HepG2 (cell line): ENCODE measurements around the gene CDH13. TPM values are rescaled to one million over a fixed set of nuclear protein-coding genes. Genes with fewer than 3 reads are reported as not detected.

Source experiments
- ATAC-seq: fragments of 200-7000 bp; cut with Tn5 transposase; 3 replicates; pipeline ENCODE4 v1.9.1; 2020; ENCODE audit warnings: mild to moderate bottlenecking, moderate library complexity
- BruUV-seq: library from RNA; stranded (reverse); fragments of 400-500 nt; replicated peaks from 2 replicates; lab custom pipeline; 2021; lab: Mats Ljungman, UMichigan
- CTCF ChIA-PET: fragments of 300-600 bp; formaldehyde crosslinking; extraction: SDS; loops from one replicate; lab custom pipeline; 2021; ENCODE audit warnings: low total read pairs, inconsistent platforms, low intra/inter-chr PET ratio; lab: Yijun Ruan, JAX
- POLR2A ChIA-PET: fragments of 350-600 bp; sonication (Branson Sonifier 250); formaldehyde crosslinking; loops from one replicate; lab custom pipeline; 2020; ENCODE audit warnings: antibody characterized with exemption, inconsistent platforms; lab: Yijun Ruan, JAX
- DNase-seq: peaks from one replicate; pipeline ENCODE4 v3.0.0-alpha.2; 2015; ENCODE audit warnings: low spot score
- FAIRE-seq: peaks from 3 replicates; lab custom pipeline; 2011; peaks lifted over from hg19 to GRCh38; lab: Jason Lieb, UNC
- H2AFZ ChIP-seq: one replicate; pipeline ENCODE4 v1.6.1; 2011; ENCODE audit warnings: low read length, inconsistent platforms
- H3K27ac ChIP-seq: fragments of 300-600 bp; 3 replicates; pipeline ENCODE4 v1.8.0; 2011; ENCODE audit warnings: mixed run types, mild to moderate bottlenecking, mixed read lengths, low read length, inconsistent platforms; ENCODE audit not compliant: insufficient read depth; ENCODE audit errors: extremely low read length
- H3K27me3 ChIP-seq, 2 experiments: fragments of 200-600 bp in 1 of 2; 2 replicates in 1 of 2; 3 replicates in 1 of 2; pipeline versions ENCODE4 v1.6.0 to v1.8.0; 2011; ENCODE audit warnings: low read length in 2 of 2, mild to moderate bottlenecking in 2 of 2, moderate library complexity in 2 of 2, inconsistent platforms in 1 of 2; ENCODE audit not compliant: insufficient read depth in 2 of 2, control insufficient read depth in 1 of 2
- H3K36me3 ChIP-seq, 2 experiments: fragments of 200-600 bp in 1 of 2; replicated peaks in 1 of 2; 2 replicates in 1 of 2; 3 replicates in 1 of 2; pipeline versions ENCODE4 v1.5.1 to v1.8.0; 2011; ENCODE audit warnings: low read length in 2 of 2, inconsistent platforms in 1 of 2; ENCODE audit not compliant: insufficient read depth in 2 of 2, control insufficient read depth in 1 of 2
- H3K4me1 ChIP-seq: 2 replicates; pipeline ENCODE4 v1.5.1; 2012; ENCODE audit warnings: low read length, inconsistent platforms; ENCODE audit not compliant: insufficient read depth
- H3K4me2 ChIP-seq: 2 replicates; pipeline ENCODE4 v1.6.0; 2011; ENCODE audit warnings: low read depth, low read length, inconsistent platforms
- H3K4me3 ChIP-seq, 3 experiments: fragments of 200-600 bp in 1 of 3; sonication (generic), shearing (Covaris generic) in 1 of 3; replicated peaks in 1 of 3; 2 replicates each; pipeline ENCODE4 v1.5.1; 2011 to 2016; ENCODE audit warnings: low read length in 3 of 3, inconsistent platforms in 2 of 3, low read depth in 2 of 3, mild to moderate bottlenecking in 2 of 3, control low read depth in 1 of 3, mixed read lengths in 1 of 3; ENCODE audit not compliant: insufficient read depth in 1 of 3
- H3K79me2 ChIP-seq: one replicate; pipeline ENCODE4 v1.6.1; 2011; ENCODE audit warnings: low read length, inconsistent platforms; ENCODE audit not compliant: insufficient read depth
- H3K9ac ChIP-seq: 2 replicates; pipeline ENCODE4 v1.6.0; 2011; ENCODE audit warnings: mild to moderate bottlenecking, low read depth, low read length, inconsistent platforms; ENCODE audit not compliant: insufficient read depth
- H3K9me3 ChIP-seq: 2 replicates; pipeline ENCODE4 v1.5.1; 2012; ENCODE audit warnings: mild to moderate bottlenecking, low read length
- H4K20me1 ChIP-seq: 2 replicates; pipeline ENCODE4 v1.6.0; 2011; ENCODE audit warnings: inconsistent platforms, mild to moderate bottlenecking, low read length, moderate library complexity; ENCODE audit not compliant: insufficient read depth
- ATM ChIP-seq: fragments of 450-650 bp; IDR thresholded peaks from 2 replicates; pipeline ENCODE4 v1.7.1; 2017; ENCODE audit warnings: mild to moderate bottlenecking, borderline replicate concordance
- BRD4 ChIP-seq: sonication (generic); formaldehyde crosslinking; IDR thresholded peaks from 2 replicates; pipeline ENCODE4 v1.4.0; 2020; ENCODE audit warnings: missing genetic modification reagents
- MTF1 ChIP-seq: sonication (generic); formaldehyde crosslinking; IDR thresholded peaks from 2 replicates; pipeline ENCODE4 v1.5.0; 2020; ENCODE audit warnings: missing genetic modification reagents
- ZNF337 ChIP-seq: sonication (generic); formaldehyde crosslinking; IDR thresholded peaks from 2 replicates; pipeline ENCODE4 v1.5.1; 2020; ENCODE audit warnings: missing genetic modification reagents, low read depth, mild to moderate bottlenecking, borderline replicate concordance
- ZNF552 ChIP-seq: sonication (generic); formaldehyde crosslinking; IDR thresholded peaks from 2 replicates; pipeline ENCODE4 v1.9.0; 2022; ENCODE audit warnings: missing genetic modification reagents, mild to moderate bottlenecking, borderline replicate concordance
- ZNF558 ChIP-seq: sonication (generic); formaldehyde crosslinking; IDR thresholded peaks from 2 replicates; pipeline ENCODE4 v1.9.0; 2022; ENCODE audit warnings: mild to moderate bottlenecking, missing genetic modification reagents, borderline replicate concordance
- ZNF879 ChIP-seq: sonication (generic); formaldehyde crosslinking; IDR thresholded peaks from 2 replicates; pipeline ENCODE4 v1.8.1; 2023; ENCODE audit warnings: missing genetic modification reagents
- WGBS: methylation state at CpG from one replicate; pipeline ENCODE4 v1.1.6; 2017; ENCODE audit warnings: low lambda C conversion rate; 5-methylcytosine and 5-hydroxymethylcytosine counted together
- in situ Hi-C: cut with HindIII; loops from 2 replicates; pipeline ENCODE4 v1.10.0; 2017; ENCODE audit warnings: low pct_unique_long_range_greater_than_20kb; ENCODE audit not compliant: extremely low pct_ligation_motif_present
- intact Hi-C: fragments of 100-400 bp; cut with micrococcal nuclease; formaldehyde crosslinking; loops from one replicate; pipeline ENCODE4 v1.10.0; 2022; ENCODE audit not compliant: unreplicated experiment
- polyA plus RNA-seq, 8 experiments: library from polyadenylated mRNA; depleted of rRNA in 3 of 8; stranded (reverse) in 7 of 8; unstranded in 1 of 8; fragments of >200 nt; fragmentation: Illumina TruSeq in 4 of 8; extraction: Trizol in 4 of 8; gene quantifications; 2 replicates each; pipeline versions ENCODE4 v1.2.1 to v1.2.3, GENCODE V29; 2011 to 2016; ENCODE audit warnings: low read depth in 4 of 8, missing spikeins in 1 of 8, mixed read lengths in 1 of 8; ENCODE audit not compliant: insufficient read depth in 1 of 8
- total RNA-seq, 5 experiments: library from RNA; depleted of rRNA; stranded (reverse); fragments of >200 nt; fragmentation: Illumina TruSeq; extraction: Trizol; gene quantifications; 2 replicates each; pipeline ENCODE4 v1.2.3, GENCODE V29; 2016; ENCODE audit warnings: low read depth in 1 of 5
- TF ChIP-seq, protein P1 (sequence below): IDR thresholded peaks from 2 replicates; pipeline ENCODE4 v1.6.1; 2016; ENCODE audit warnings: control low read depth
- TF ChIP-seq, protein P2 (sequence below): sonication (generic); formaldehyde crosslinking; IDR thresholded peaks from 2 replicates; pipeline ENCODE4 v1.4.0; 2020; ENCODE audit warnings: low read depth, missing genetic modification reagents

CDH13 gene
- total and polyA plus RNA-seq, 2 of the 13 experiments (the other 11 are each of a cell fraction or from before 2014, with no cell fraction given), result not detected

DNA sequence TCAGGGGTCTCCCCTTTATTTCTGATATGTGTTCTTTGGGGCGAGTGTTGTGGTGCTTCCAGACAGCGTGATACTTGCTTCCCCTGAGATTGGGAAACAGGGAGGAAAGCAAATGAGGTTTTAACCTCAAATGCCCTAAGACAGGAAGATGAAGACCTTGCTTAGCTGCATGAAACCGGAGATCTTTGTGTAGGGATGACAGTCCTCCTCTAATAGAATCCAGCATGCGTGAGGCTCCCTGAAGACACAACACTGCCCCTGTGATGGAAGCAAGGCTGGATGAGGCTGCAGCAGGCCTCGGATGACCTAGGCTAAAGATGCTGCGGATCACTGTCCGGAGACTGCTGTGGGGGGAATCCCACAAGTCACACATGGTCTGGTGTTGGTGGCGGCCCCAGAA lies 491.0 kb downstream of the CDH13 start (continued):
- TF ChIP-seq BRD4 (CRISPR knock-in tag) (no peak), ZNF552 (CRISPR knock-in tag) (no peak), ZNF337 (CRISPR knock-in tag) (no peak)

DNA sequence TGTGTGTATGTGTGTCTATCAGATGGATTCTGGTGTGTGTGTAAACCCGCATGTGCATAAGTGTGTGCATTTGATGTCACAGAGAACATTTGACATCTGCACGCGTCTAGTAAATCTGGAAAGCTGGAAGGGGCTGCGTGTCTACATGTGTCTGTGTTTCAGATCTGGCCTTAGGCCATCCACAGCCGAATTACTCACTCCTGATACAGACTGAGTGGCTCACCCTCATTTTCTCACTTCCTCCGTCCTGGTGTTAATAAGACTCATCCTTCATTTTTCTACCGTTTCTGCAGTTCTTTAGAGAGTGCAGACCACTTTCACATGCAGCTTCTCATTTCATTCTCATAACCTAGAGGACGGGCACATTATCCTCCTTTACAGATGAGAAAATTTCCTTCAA lies 491.6 kb downstream of the CDH13 start:
- H3K4me2 ChIP-seq, result no peak overlapping the region
- peaks cover 0 to 4% of the 10 kb centered on the region in 2 experiments; a peak in 1 of 5 replicates for H3K27me3 ChIP-seq
- H3K4me1 ChIP-seq, result no peaks in the 10 kb centered on the region
- TF ChIP-seq MTF1 (CRISPR knock-in tag), result no peak
- TF ChIP-seq ZNF879 (CRISPR knock-in tag), result no peak
- TF ChIP-seq, protein P1, sequence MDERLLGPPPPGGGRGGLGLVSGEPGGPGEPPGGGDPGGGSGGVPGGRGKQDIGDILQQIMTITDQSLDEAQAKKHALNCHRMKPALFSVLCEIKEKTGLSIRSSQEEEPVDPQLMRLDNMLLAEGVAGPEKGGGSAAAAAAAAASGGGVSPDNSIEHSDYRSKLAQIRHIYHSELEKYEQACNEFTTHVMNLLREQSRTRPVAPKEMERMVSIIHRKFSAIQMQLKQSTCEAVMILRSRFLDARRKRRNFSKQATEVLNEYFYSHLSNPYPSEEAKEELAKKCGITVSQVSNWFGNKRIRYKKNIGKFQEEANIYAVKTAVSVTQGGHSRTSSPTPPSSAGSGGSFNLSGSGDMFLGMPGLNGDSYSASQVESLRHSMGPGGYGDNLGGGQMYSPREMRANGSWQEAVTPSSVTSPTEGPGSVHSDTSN (CRISPR knock-in tag), result no peak
- no peak for TF ChIP-seq ZNF558 (CRISPR knock-in tag)
- TF ChIP-seq ATM, result no peak
- TF ChIP-seq, protein P2, sequence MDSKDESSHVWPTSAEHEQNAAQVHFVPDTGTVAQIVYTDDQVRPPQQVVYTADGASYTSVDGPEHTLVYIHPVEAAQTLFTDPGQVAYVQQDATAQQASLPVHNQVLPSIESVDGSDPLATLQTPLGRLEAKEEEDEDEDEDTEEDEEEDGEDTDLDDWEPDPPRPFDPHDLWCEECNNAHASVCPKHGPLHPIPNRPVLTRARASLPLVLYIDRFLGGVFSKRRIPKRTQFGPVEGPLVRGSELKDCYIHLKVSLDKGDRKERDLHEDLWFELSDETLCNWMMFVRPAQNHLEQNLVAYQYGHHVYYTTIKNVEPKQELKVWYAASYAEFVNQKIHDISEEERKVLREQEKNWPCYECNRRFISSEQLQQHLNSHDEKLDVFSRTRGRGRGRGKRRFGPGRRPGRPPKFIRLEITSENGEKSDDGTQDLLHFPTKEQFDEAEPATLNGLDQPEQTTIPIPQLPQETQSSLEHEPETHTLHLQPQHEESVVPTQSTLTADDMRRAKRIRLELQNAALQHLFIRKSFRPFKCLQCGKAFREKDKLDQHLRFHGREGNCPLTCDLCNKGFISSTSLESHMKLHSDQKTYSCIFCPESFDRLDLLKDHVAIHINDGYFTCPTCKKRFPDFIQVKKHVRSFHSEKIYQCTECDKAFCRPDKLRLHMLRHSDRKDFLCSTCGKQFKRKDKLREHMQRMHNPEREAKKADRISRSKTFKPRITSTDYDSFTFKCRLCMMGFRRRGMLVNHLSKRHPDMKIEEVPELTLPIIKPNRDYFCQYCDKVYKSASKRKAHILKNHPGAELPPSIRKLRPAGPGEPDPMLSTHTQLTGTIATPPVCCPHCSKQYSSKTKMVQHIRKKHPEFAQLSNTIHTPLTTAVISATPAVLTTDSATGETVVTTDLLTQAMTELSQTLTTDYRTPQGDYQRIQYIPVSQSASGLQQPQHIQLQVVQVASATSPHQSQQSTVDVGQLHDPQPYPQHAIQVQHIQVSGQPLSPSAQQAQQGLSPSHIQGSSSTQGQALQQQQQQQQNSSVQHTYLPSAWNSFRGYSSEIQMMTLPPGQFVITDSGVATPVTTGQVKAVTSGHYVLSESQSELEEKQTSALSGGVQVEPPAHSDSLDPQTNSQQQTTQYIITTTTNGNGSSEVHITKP (CRISPR knock-in tag), result no peak
- TF ChIP-seq, all 625 proteins: peak for 0
- H3K4me3 ChIP-seq, result no peak overlapping the region
- DNase-seq (no peak), ATAC-seq (no peak), FAIRE-seq (no peak)
- no peak overlapping the region for H3K27ac ChIP-seq
- ChIA-PET POLR2A (no interaction called here), CTCF (no interaction called here)
- no peaks in the 10 kb centered on the region for H3K79me2 ChIP-seq
- H3K9me3 ChIP-seq, result no peaks in the 10 kb centered on the region
- H4K20me1 ChIP-seq, result no peaks in the 10 kb centered on the region
- no peak overlapping the region for H2AFZ ChIP-seq
- 48% methylated on average over 8 of the region's 8 CpGs for WGBS
- in situ Hi-C loops (no loop called here), intact Hi-C loops (no loop called here)
- no TSS peak for BruUV-seq
- H3K36me3 ChIP-seq, result no peaks in the 10 kb centered on the region
- H3K9ac ChIP-seq, result no peak overlapping the region
